WTC11 (cell line): ENCODE data around the gene CMTM2. TPM values are rescaled to one million over a fixed set of nuclear protein-coding genes. Genes with fewer than 3 reads are reported as not detected.

Experiments
- ATAC-seq: fragments of 200-7000 bp; cut with Tn5 transposase; 2 replicates; pipeline ENCODE4 v1.10.0; 2021; ENCODE audit warnings: mild to moderate bottlenecking, moderate library complexity
- CTCF ChIA-PET: fragments of 300-600 bp; sonication (Branson Sonifier 250); formaldehyde crosslinking; loops from one replicate; lab custom pipeline; 2021; ENCODE audit warnings: antibody characterized with exemption; lab: Charles Lee
- POLR2A ChIA-PET: fragments of 350-600 bp; sonication (Branson Sonifier 250); formaldehyde crosslinking; loops from one replicate; lab custom pipeline; 2021; ENCODE audit warnings: antibody characterized with exemption; lab: Charles Lee
- DNase-seq: peaks from one replicate; pipeline ENCODE4 v3.0.0; 2021; ENCODE audit warnings: low spot score
- H3K27ac Mint-ChIP-seq: 2 replicates; pipeline ENCODE4 v1.8.0; 2021; ENCODE audit warnings: mixed read lengths
- H3K27me3 Mint-ChIP-seq: 2 replicates; pipeline ENCODE4 v1.8.0; 2021; ENCODE audit warnings: low read depth, mild to moderate bottlenecking, moderate library complexity, mixed read lengths
- H3K36me3 Mint-ChIP-seq: 2 replicates; pipeline ENCODE4 v1.8.0; 2021; ENCODE audit warnings: mixed read lengths
- H3K4me1 Mint-ChIP-seq: 2 replicates; pipeline ENCODE4 v1.8.0; 2022; ENCODE audit warnings: mixed read lengths
- H3K4me3 Mint-ChIP-seq: 2 replicates; pipeline ENCODE4 v1.8.0; 2021; ENCODE audit warnings: mild to moderate bottlenecking, moderate library complexity, mixed read lengths
- H3K9me3 Mint-ChIP-seq: 2 replicates; pipeline ENCODE4 v1.8.0; 2021; ENCODE audit warnings: mixed read lengths
- ARID4B ChIP-seq: sonication (generic); formaldehyde crosslinking; IDR thresholded peaks from 2 replicates; pipeline ENCODE4 v1.8.0; 2023; ENCODE audit warnings: missing genetic modification reagents, mild to moderate bottlenecking, borderline replicate concordance
- ATF6 ChIP-seq: sonication (generic); formaldehyde crosslinking; IDR thresholded peaks from 2 replicates; pipeline ENCODE4 v1.8.1; 2023; ENCODE audit warnings: mild to moderate bottlenecking, missing genetic modification reagents
- CDX4 ChIP-seq: fragments of 250-450 bp; sonication (Bioruptor Pico); IDR thresholded peaks from 2 replicates; pipeline ENCODE4 v1.9.0; 2021; ENCODE audit warnings: moderate library complexity, mild to moderate bottlenecking, inconsistent platforms, borderline replicate concordance
- CREB1 ChIP-seq: sonication (generic); formaldehyde crosslinking; IDR thresholded peaks from 2 replicates; pipeline ENCODE4 v1.8.0; 2023; ENCODE audit warnings: mild to moderate bottlenecking, missing genetic modification reagents
- CTCF ChIP-seq: fragments of 200-600 bp; IDR thresholded peaks from 2 replicates; pipeline ENCODE4 v1.8.0; 2022; ENCODE audit warnings: antibody characterized with exemption
- E2F1 ChIP-seq: sonication (generic); formaldehyde crosslinking; IDR thresholded peaks from 2 replicates; pipeline ENCODE4 v1.8.0; 2022; ENCODE audit warnings: mild to moderate bottlenecking, missing genetic modification reagents
- E2F4 ChIP-seq: sonication (generic); formaldehyde crosslinking; IDR thresholded peaks from 2 replicates; pipeline ENCODE4 v1.8.1; 2022; ENCODE audit warnings: low read depth, mild to moderate bottlenecking, moderate library complexity, missing genetic modification reagents, borderline replicate concordance
- EMX1 ChIP-seq: fragments of 250-450 bp; sonication (Bioruptor Pico); IDR thresholded peaks from 2 replicates; pipeline ENCODE4 v1.8.0; 2021; ENCODE audit warnings: mild to moderate bottlenecking
- JAZF1 ChIP-seq: fragments of 250-450 bp; sonication (Bioruptor Pico); IDR thresholded peaks from 2 replicates; pipeline ENCODE4 v1.9.0; 2021; ENCODE audit warnings: moderate library complexity, mild to moderate bottlenecking, inconsistent platforms
- JUN ChIP-seq: sonication (generic); formaldehyde crosslinking; IDR thresholded peaks from 2 replicates; pipeline ENCODE4 v1.8.0; 2023; ENCODE audit warnings: mild to moderate bottlenecking, missing genetic modification reagents
- MAX ChIP-seq: sonication (generic); formaldehyde crosslinking; IDR thresholded peaks from 2 replicates; pipeline ENCODE4 v1.8.0; 2022; ENCODE audit warnings: mild to moderate bottlenecking, missing genetic modification reagents
- PRRX2 ChIP-seq: fragments of 250-450 bp; sonication (Bioruptor Pico); IDR thresholded peaks from 2 replicates; pipeline ENCODE4 v1.8.0; 2021; ENCODE audit warnings: mild to moderate bottlenecking
- RELA ChIP-seq: sonication (generic); formaldehyde crosslinking; IDR thresholded peaks from 2 replicates; pipeline ENCODE4 v1.8.1; 2022; ENCODE audit warnings: missing genetic modification reagents, mild to moderate bottlenecking, borderline replicate concordance
- SMAD3 ChIP-seq: sonication (generic); formaldehyde crosslinking; IDR thresholded peaks from 2 replicates; pipeline ENCODE4 v1.8.0; 2022; ENCODE audit warnings: missing genetic modification reagents, mild to moderate bottlenecking, borderline replicate concordance
- ZNF121 ChIP-seq: sonication (generic); formaldehyde crosslinking; IDR thresholded peaks from 2 replicates; pipeline ENCODE4 v1.8.0; 2023; ENCODE audit warnings: missing genetic modification reagents
- ZNF396 ChIP-seq: fragments of 250-450 bp; sonication (Bioruptor Pico); IDR thresholded peaks from 2 replicates; pipeline ENCODE4 v1.8.0; 2021; ENCODE audit warnings: mild to moderate bottlenecking, moderate library complexity, borderline replicate concordance
- ZNF416 ChIP-seq: fragments of 250-450 bp; sonication (Bioruptor Pico); IDR thresholded peaks from 2 replicates; pipeline ENCODE4 v1.9.0; 2021; ENCODE audit warnings: mild to moderate bottlenecking, inconsistent platforms
- total RNA-seq: library from RNA; stranded (reverse); gene quantifications from 3 replicates; pipeline ENCODE4 v1.2.3, GENCODE V29; 2021

CMTM2 gene
- total RNA-seq, 1 experiment from 2014 or later = not detected

GRCh38 chr16:66598111-66598510 lies 18.8 kb downstream of the CMTM2 start:
- no peaks in the 10 kb centered on the region for H3K9me3 Mint-ChIP-seq
- no peak for ATAC-seq
- POLR2A ChIA-PET = interaction anchor here (0.6 kb wide), 1 partner anchor 1012 kb away, joined by 6 read pairs; no protein-coding TSS in a partner anchor
- H3K4me3 Mint-ChIP-seq = no peak overlapping the region
- no peak for TF ChIP-seq SMAD3 (CRISPR knock-in tag)
- TF ChIP-seq ZNF416 = no peak
- no peak for TF ChIP-seq JAZF1
- no peak for TF ChIP-seq ZNF121 (CRISPR knock-in tag)
- TF ChIP-seq ATF6 (CRISPR knock-in tag) = no peak
- TF ChIP-seq EMX1 (CRISPR knock-in tag) = no peak
- TF ChIP-seq CDX4 (CRISPR knock-in tag) = no peak
- CTCF ChIA-PET = interaction anchor here (1.1 to 3.4 kb wide), 2 partner anchors 9 to 10 kb away, joined by 3 to 14 read pairs; no protein-coding TSS in a partner anchor
- H3K4me1 Mint-ChIP-seq = peaks cover 4% of the 10 kb centered on the region
- no peak overlapping the region for H3K27ac Mint-ChIP-seq
- H3K36me3 Mint-ChIP-seq = no peaks in the 10 kb centered on the region
- H3K27me3 Mint-ChIP-seq = peaks cover 6% of the 10 kb centered on the region; the same call in 1 of the 2 replicates
- DNase-seq = no peak

GRCh38 chr16:66599726-66600125 lies 20.5 kb downstream of the CMTM2 start:
- H3K9me3 Mint-ChIP-seq = no peaks in the 10 kb centered on the region
- CTCF ChIA-PET = interaction anchor here (3.4 kb wide), 1 partner anchor 8 kb away, joined by 14 read pairs; no protein-coding TSS in a partner anchor
- H3K27me3 Mint-ChIP-seq = peaks cover 6% of the 10 kb centered on the region; the same call in 1 of the 2 replicates
- H3K36me3 Mint-ChIP-seq = no peaks in the 10 kb centered on the region
- DNase-seq = no peak
- no peak for ATAC-seq
- TF ChIP-seq EMX1 (CRISPR knock-in tag) = no peak
- TF ChIP-seq, all 79 proteins: peak for 0
- Mint-ChIP-seq H3K4me3 (no peak overlapping the region), H3K27ac (no peak overlapping the region), H3K4me1 (peaks cover 10% of the 10 kb centered on the region)
- POLR2A ChIA-PET = interaction anchor here (0.6 kb wide), 1 partner anchor 101 kb away, joined by 8 read pairs; no protein-coding TSS in a partner anchor

- CTCF ChIA-PET = interaction anchor here (0.9 kb wide), 1 partner anchor 50 kb away, joined by 5 read pairs; no protein-coding TSS in a partner anchor
- no peak overlapping the region for H3K4me3 Mint-ChIP-seq
- TF ChIP-seq PRRX2 (CRISPR knock-in tag) (no peak), CREB1 (no peak), E2F1 (CRISPR knock-in tag) (no peak), RELA (no peak), E2F4 (CRISPR knock-in tag) (no peak), ZNF396 (CRISPR knock-in tag) (no peak), CTCF (no peak), JUN (CRISPR knock-in tag) (no peak), MAX (CRISPR knock-in tag) (no peak), ARID4B (CRISPR knock-in tag) (no peak)
Measured at GRCh38 chr16:66600477-66600876, 21.2 kb downstream of the CMTM2 start.

More at GRCh38 chr16:66600477-66600876, 21.2 kb downstream of the CMTM2 start:
- Mint-ChIP-seq H3K27me3 (peaks cover 6% of the 10 kb centered on the region; the same call in 1 of the 2 replicates), H3K9me3 (no peaks in the 10 kb centered on the region), H3K36me3 (no peaks in the 10 kb centered on the region), H3K27ac (no peak overlapping the region), H3K4me1 (peaks cover 10% of the 10 kb centered on the region)
- POLR2A ChIA-PET = no interaction called here
- ATAC-seq (no peak), DNase-seq (no peak)
